LNCaP clone FGC (cell line): ENCODE measurements around the gene WWC2.

Experiments used
- DNase-seq: peaks from one replicate; pipeline ENCODE4 v3.0.0-alpha.2; 2011; ENCODE audit warnings: low read depth
- H3K4me3 ChIP-seq: 2 replicates; pipeline ENCODE4 v1.5.1; 2011; ENCODE audit warnings: mild to moderate bottlenecking, low read depth, low read length, control low read depth
- TF ChIP-seq, protein P1 (sequence below): IDR thresholded peaks from 2 replicates; pipeline ENCODE4 v1.5.1; 2012; ENCODE audit warnings: mild to moderate bottlenecking; ENCODE audit not compliant: control insufficient read depth, insufficient read depth; ENCODE audit errors: extremely low read depth

The WWC2 gene

GRCh38 chr4:183348706-183349659, 249.9 kb downstream of the WWC2 start:
- TF ChIP-seq, protein P1, sequence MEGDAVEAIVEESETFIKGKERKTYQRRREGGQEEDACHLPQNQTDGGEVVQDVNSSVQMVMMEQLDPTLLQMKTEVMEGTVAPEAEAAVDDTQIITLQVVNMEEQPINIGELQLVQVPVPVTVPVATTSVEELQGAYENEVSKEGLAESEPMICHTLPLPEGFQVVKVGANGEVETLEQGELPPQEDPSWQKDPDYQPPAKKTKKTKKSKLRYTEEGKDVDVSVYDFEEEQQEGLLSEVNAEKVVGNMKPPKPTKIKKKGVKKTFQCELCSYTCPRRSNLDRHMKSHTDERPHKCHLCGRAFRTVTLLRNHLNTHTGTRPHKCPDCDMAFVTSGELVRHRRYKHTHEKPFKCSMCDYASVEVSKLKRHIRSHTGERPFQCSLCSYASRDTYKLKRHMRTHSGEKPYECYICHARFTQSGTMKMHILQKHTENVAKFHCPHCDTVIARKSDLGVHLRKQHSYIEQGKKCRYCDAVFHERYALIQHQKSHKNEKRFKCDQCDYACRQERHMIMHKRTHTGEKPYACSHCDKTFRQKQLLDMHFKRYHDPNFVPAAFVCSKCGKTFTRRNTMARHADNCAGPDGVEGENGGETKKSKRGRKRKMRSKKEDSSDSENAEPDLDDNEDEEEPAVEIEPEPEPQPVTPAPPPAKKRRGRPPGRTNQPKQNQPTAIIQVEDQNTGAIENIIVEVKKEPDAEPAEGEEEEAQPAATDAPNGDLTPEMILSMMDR = no peak
- DNase-seq = no peak
- H3K4me3 ChIP-seq = no peak overlapping the region

GRCh38 chr4:183349673-183350072, 250.6 kb downstream of the WWC2 start:
- H3K4me3 ChIP-seq = no peak overlapping the region
- TF ChIP-seq, protein P1 = no peak
- DNase-seq = no peak

DNA sequence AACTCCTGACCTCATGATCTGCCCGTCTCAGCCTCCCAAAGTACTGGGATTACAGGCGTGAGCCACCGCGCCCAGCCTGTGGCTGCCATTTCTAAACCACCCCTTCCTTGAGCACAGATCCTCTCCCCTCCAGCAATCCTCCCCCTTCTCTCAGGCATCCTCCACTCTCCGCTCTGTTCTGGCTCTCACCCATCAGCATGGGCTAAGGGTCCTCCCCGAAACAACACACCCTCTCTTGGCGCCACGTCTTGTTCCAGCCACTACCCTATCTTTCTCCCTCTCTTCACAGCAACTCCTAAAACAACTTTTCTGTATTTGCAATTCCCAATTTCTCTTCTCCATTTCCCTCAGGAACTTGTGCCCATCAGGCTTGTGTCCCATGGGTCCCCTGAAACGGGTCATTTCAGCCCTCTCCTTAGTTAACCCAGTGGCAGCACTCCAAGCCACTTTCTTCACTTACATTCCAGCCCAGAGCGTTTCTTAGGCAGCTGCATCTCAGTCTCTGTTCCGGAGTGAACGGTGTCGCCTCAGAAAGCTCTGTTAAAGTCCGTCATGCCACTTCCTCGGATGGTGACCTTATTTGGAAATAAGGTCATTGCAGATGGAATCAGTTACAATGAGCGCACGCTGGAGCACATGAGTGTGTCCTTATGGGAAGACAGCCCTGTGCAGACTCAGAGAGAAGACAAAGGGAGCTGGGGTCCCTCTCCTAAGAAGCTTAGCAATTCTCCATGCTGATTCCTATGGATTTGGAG, 251.4 kb downstream of the WWC2 start:
- TF ChIP-seq, protein P1 = no peak
- DNase-seq = no peak
- H3K4me3 ChIP-seq = no peak overlapping the region

- no peak for DNase-seq
- H3K4me3 ChIP-seq = no peak overlapping the region
- TF ChIP-seq, protein P1 = no peak
Measured at GRCh38 chr4:183352546-183352945, 253.5 kb downstream of the WWC2 start.

DNA sequence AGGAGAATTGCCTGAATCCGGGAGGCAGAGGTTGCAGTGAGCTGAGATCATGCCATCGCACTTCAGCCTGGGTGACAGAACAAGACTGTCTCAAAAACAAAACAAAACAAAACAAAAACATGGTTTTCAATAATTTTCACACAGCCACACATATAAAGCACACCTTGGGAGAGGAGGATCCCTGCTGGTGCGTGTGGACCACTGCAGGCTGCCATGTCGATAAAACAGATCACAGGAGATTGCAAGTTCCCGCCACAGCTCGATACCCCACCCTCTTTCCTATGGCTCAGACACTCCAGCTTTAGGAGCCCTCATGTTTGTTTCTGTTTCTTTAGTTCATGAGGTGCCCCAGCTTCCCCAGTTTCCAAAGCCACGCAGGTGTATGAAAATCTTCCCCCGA, 254.5 kb downstream of the WWC2 start:
- no peak overlapping the region for H3K4me3 ChIP-seq
- DNase-seq = no peak
- TF ChIP-seq, protein P1 = no peak

GRCh38 chr4:183354219-183354618, 255.2 kb downstream of the WWC2 start:
- DNase-seq = no peak
- TF ChIP-seq, protein P1 = no peak
- H3K4me3 ChIP-seq = no peak overlapping the region
